T-helper 2 cell treated with Interferon-gamma antibody and Interleukin-4, amounts not matched to agents 5 μg/mL and 100 μg/mL, for 36 hours (primary cell): Measurements from ENCODE around the gene CMTM8.
A peak's percentile ranks its signal among the peaks of the same experiment; 100 is the strongest.
"Not testable (repeated sequence)": the region's sequence is repeated elsewhere in the genome, so short reads cannot be mapped to it uniquely, and the experiment has no call there.

ENCODE experiments used
- DNase-seq: peaks from one replicate; pipeline ENCODE4 v3.0.0; 2021; ENCODE audit warnings: low spot score
- H3K27ac Mint-ChIP-seq: one replicate; pipeline ENCODE4 v1.8.0; 2021; ENCODE audit warnings: mild to moderate bottlenecking, mixed read lengths
- H3K27me3 Mint-ChIP-seq: one replicate; pipeline ENCODE4 v1.8.0; 2021; ENCODE audit warnings: low read depth, mixed read lengths
- H3K36me3 Mint-ChIP-seq: one replicate; pipeline ENCODE4 v1.8.0; 2021; ENCODE audit warnings: low read depth, mixed read lengths
- H3K4me1 Mint-ChIP-seq: one replicate; pipeline ENCODE4 v1.8.0; 2021; ENCODE audit warnings: low read depth, mixed read lengths
- H3K4me3 Mint-ChIP-seq: one replicate; pipeline ENCODE4 v1.8.0; 2022; ENCODE audit warnings: mild to moderate bottlenecking, moderate library complexity, mixed read lengths
- H3K9me3 Mint-ChIP-seq: one replicate; pipeline ENCODE4 v1.8.0; 2021; ENCODE audit warnings: mixed read lengths

Gene CMTM8

GRCh38 chr3:32216172-32216783, 22.2 kb upstream of the CMTM8 start:
- Mint-ChIP-seq H3K9me3 (peaks cover 8% of the 10 kb centered on the region), H3K27ac (no peak overlapping the region)

GRCh38 chr3:32217339-32217738, 21.1 kb upstream of the CMTM8 start:
- H3K27me3 Mint-ChIP-seq, result no peaks in the 10 kb centered on the region
- H3K36me3 Mint-ChIP-seq, result no peaks in the 10 kb centered on the region
- H3K4me1 Mint-ChIP-seq, result peaks cover 4% of the 10 kb centered on the region
- DNase-seq, result no peak
- no peak overlapping the region for H3K4me3 Mint-ChIP-seq
- H3K27ac Mint-ChIP-seq, result no peak overlapping the region
- peaks cover 8% of the 10 kb centered on the region for H3K9me3 Mint-ChIP-seq

More at GRCh38 chr3:32216172-32216783, 22.2 kb upstream of the CMTM8 start:
- Mint-ChIP-seq H3K4me1 (no peaks in the 10 kb centered on the region), H3K4me3 (no peak overlapping the region), H3K27me3 (no peaks in the 10 kb centered on the region), H3K36me3 (no peaks in the 10 kb centered on the region)
- no peak for DNase-seq

GRCh38 chr3:32219537-32219936, 18.9 kb upstream of the CMTM8 start:
- peaks cover 4% of the 10 kb centered on the region for H3K4me1 Mint-ChIP-seq

GRCh38 chr3:32220006-32220405, 18.5 kb upstream of the CMTM8 start:
- no peaks in the 10 kb centered on the region for H3K36me3 Mint-ChIP-seq
- peaks cover 4% of the 10 kb centered on the region for H3K4me1 Mint-ChIP-seq
- H3K4me3 Mint-ChIP-seq, result no peak overlapping the region
- peaks cover 8% of the 10 kb centered on the region for H3K27me3 Mint-ChIP-seq
- H3K27ac Mint-ChIP-seq, result no peak overlapping the region
- no peak for DNase-seq
- H3K9me3 Mint-ChIP-seq, result peaks cover 8% of the 10 kb centered on the region

More at GRCh38 chr3:32219537-32219936, 18.9 kb upstream of the CMTM8 start:
- H3K9me3 Mint-ChIP-seq, result peaks cover 8% of the 10 kb centered on the region
- DNase-seq, result no peak
- no peak overlapping the region for H3K4me3 Mint-ChIP-seq
- peaks cover 8% of the 10 kb centered on the region for H3K27me3 Mint-ChIP-seq
- no peaks in the 10 kb centered on the region for H3K36me3 Mint-ChIP-seq
- H3K27ac Mint-ChIP-seq, result no peak overlapping the region

- no peaks in the 10 kb centered on the region for H3K36me3 Mint-ChIP-seq
- no peak overlapping the region for H3K4me3 Mint-ChIP-seq
- peaks cover 4% of the 10 kb centered on the region for H3K4me1 Mint-ChIP-seq
- H3K27me3 Mint-ChIP-seq, result peaks cover 14% of the 10 kb centered on the region
- no peak for DNase-seq
- H3K27ac Mint-ChIP-seq, result no peak overlapping the region
- H3K9me3 Mint-ChIP-seq, result peaks cover 8% of the 10 kb centered on the region
These were observed 15.5 kb upstream of the CMTM8 start for GRCh38 chr3:32222950-32223349.

GRCh38 chr3:32224016-32224516, 14.4 kb upstream of the CMTM8 start:
- H3K4me1 Mint-ChIP-seq, result peaks cover 4% of the 10 kb centered on the region
- H3K36me3 Mint-ChIP-seq, result no peaks in the 10 kb centered on the region
- peaks cover 8% of the 10 kb centered on the region for H3K9me3 Mint-ChIP-seq
- H3K4me3 Mint-ChIP-seq, result no peak overlapping the region
- DNase-seq, result no peak
- H3K27ac Mint-ChIP-seq, result no peak overlapping the region
- H3K27me3 Mint-ChIP-seq, result peaks cover 14% of the 10 kb centered on the region

GRCh38 chr3:32226875-32227500, 11.5 kb upstream of the CMTM8 start:
- Mint-ChIP-seq H3K27me3 (peaks cover 14% of the 10 kb centered on the region), H3K4me1 (peaks cover 4% of the 10 kb centered on the region), H3K9me3 (no peaks in the 10 kb centered on the region), H3K4me3 (no peak overlapping the region), H3K36me3 (no peaks in the 10 kb centered on the region), H3K27ac (no peak overlapping the region)
- no peak for DNase-seq

- H3K4me1 Mint-ChIP-seq, H3K4me3 Mint-ChIP-seq, DNase-seq, H3K9me3 Mint-ChIP-seq, H3K27ac Mint-ChIP-seq, H3K36me3 Mint-ChIP-seq: not testable (repeated sequence)
- peaks cover 11% of the 10 kb centered on the region for H3K27me3 Mint-ChIP-seq
These were observed 9.7 kb upstream of the CMTM8 start for GRCh38 chr3:32228743-32229142.

GRCh38 chr3:32229565-32229964, 8.9 kb upstream of the CMTM8 start:
- Mint-ChIP-seq H3K4me1 (no peaks in the 10 kb centered on the region), H3K27me3 (peaks cover 8% of the 10 kb centered on the region), H3K9me3 (no peaks in the 10 kb centered on the region), H3K27ac (no peak overlapping the region), H3K36me3 (no peaks in the 10 kb centered on the region), H3K4me3 (no peak overlapping the region)
- DNase-seq, result no peak

GRCh38 chr3:32236377-32236776, 2.1 kb upstream of the CMTM8 start:
- Mint-ChIP-seq H3K27me3 (peaks cover 34% of the 10 kb centered on the region), H3K9me3 (peaks cover 16% of the 10 kb centered on the region), H3K36me3 (peaks cover 2% of the 10 kb centered on the region), H3K4me3 (no peak overlapping the region), H3K27ac (no peak overlapping the region), H3K4me1 (peaks cover 20% of the 10 kb centered on the region)
- no peak for DNase-seq

GRCh38 chr3:32237670-32238452, 619 bp upstream of the CMTM8 start:
- H3K4me3 Mint-ChIP-seq, result peak overlapping the region; percentile 66
- peaks cover 16% of the 10 kb centered on the region for H3K9me3 Mint-ChIP-seq
- H3K36me3 Mint-ChIP-seq, result peaks cover 2% of the 10 kb centered on the region
- DNase-seq, result no peak
- H3K27ac Mint-ChIP-seq, result no peak overlapping the region
- peaks cover 24% of the 10 kb centered on the region for H3K4me1 Mint-ChIP-seq
- H3K27me3 Mint-ChIP-seq, result peaks cover 32% of the 10 kb centered on the region

- Mint-ChIP-seq H3K27ac (peak overlapping the region; percentile 29), H3K4me1 (peaks cover 30% of the 10 kb centered on the region), H3K4me3 (peak overlapping the region; percentile 85), H3K27me3 (peaks cover 32% of the 10 kb centered on the region), H3K36me3 (peaks cover 9% of the 10 kb centered on the region), H3K9me3 (peaks cover 16% of the 10 kb centered on the region)
- DNase-seq, result no peak
These were observed 1.1 kb downstream of the CMTM8 start for GRCh38 chr3:32239307-32240158.

- Mint-ChIP-seq H3K27ac (no peak overlapping the region), H3K4me1 (peaks cover 35% of the 10 kb centered on the region), H3K9me3 (peaks cover 16% of the 10 kb centered on the region), H3K27me3 (peaks cover 28% of the 10 kb centered on the region), H3K36me3 (peaks cover 9% of the 10 kb centered on the region), H3K4me3 (peak overlapping the region; percentile 85)
- DNase-seq, result peak; percentile 19
These were observed 1.7 kb downstream of the CMTM8 start for GRCh38 chr3:32240159-32240545.
